ENCODE results near the gene TMEM63C.

The TMEM63C gene

DNA sequence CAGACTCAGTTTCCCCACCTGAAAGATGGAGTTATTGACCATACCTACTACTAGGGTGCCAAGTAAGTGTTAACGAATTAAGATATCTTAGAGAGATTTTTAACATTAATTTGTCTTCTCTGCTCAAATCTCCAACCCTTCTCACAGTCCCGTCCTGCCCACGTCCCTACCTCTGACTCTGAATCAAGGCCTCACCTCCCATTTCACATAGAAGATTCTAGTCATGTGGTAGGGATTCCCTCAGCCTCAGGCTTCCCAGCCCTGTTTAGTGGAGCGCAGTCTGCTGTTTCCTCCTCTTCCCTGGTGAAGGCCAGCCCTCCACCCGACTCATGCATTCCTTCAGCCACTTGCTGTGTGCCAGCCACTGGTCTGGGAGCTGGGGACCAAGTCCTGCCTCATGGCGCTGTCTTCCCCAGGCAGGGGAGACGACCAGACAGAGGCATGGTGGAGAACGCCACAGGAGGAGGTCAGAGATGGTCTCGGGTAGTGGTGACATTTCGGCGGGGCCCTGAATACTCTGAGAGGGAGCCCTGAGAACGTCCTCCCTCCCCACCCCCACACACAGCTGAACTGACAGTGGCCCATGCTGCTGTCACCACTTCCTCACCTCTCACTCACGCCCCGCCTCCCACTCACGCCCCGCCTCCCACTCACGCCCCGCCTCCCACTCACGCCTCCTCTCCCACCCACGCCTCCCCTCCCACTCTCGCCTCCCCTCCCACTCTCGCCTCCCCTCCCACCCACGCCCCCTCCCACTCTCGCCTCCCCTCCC is 38.8 kb downstream of the TMEM63C start:
- no peak for FAIRE-seq
- DNase-seq (ENCODE audit: low spot score), result no peak

GRCh38 chr14:77221241-77221871 is 39.8 kb downstream of the TMEM63C start:
- FAIRE-seq (no peak), DNase-seq (ENCODE audit: low spot score) (no peak)

DNA sequence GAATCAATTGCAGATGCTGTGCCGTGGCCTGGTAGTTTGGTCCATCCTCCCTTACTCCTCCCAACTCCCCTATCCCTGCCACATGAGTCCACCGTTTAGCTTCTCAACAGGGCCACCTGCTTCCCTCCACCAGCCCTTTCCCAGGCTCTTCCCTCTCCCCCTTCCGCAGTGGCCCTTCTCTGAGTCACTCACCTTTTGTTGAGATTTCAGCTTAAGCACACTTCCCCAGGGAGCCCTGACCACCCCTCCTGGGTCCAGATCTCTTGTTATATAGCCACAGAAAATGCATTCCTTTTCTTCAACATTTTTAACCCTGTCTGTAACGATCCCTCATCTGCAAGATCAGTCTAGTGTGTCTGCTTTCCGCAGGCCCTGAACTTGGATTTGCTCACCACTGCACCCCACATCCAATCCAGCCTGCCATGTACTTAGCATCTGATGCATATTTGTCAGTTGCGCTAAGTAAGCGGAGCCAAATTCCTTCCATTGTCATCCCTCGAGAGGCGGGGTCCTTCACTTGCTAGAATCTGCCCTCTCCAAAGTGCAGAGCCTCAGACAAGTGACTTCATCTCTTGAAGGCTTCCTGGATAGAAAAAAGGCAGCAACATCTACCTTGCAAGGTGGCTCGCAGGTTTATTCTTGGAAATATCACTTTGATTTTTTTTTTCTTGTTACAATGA is 41.1 kb downstream of the TMEM63C start:
- no peak for DNase-seq (ENCODE audit: low spot score)
- peak; percentile 62 for FAIRE-seq

DNA sequence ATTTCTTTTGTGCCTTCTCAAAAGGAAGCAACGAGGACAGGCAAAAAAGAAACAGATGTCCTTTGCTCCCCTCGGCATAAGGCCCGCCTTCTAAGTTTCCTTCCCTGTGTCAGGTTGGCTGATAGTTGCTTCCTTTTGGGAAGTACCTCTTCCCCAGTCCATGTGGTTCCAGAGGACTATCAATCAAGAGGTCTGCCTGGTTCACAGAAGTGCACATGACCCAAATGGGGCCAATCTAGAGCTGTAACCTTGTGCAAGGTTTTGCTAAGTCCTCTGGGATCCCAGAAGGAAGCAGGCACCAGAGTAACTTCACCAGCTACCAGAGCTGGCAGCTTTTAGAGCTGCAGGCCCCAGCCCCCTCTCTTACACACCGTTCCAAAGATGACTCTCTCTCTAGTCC is 42.6 kb downstream of the TMEM63C start:
- FAIRE-seq, result no peak
- DNase-seq (ENCODE audit: low spot score), result no peak

GRCh38 chr14:77225254-77225653 is 43.7 kb downstream of the TMEM63C start:
- DNase-seq (ENCODE audit: low spot score) (no peak), FAIRE-seq (no peak)

GRCh38 chr14:77225892-77226557 is 44.4 kb downstream of the TMEM63C start:
- peak; percentile 74 for FAIRE-seq
- DNase-seq (ENCODE audit: low spot score), result no peak

DNA sequence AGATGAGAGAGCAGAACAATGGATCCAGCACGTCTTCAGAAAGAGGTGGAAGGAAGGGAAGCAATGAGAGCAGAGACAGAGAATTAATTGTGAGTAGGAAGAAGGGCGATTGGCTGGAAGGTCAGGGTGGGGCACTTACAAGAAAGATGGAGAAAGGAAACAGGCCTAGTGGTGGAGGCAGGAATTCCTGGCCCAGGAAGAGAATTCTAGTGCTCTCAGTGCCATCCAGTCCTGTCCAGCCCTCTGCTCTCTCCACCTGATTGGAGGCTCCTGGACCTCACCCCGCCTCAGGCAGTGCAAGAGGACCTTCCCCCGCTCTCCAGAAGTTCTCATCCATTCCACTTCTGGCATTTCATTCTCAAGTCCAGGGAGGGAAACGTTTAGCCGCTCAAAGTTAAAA is 46.5 kb downstream of the TMEM63C start:
- DNase-seq (ENCODE audit: low spot score), result no peak
- FAIRE-seq, result no peak

- no peak for FAIRE-seq
- DNase-seq (ENCODE audit: low spot score), result no peak
These were observed 49.3 kb downstream of the TMEM63C start for GRCh38 chr14:77230914-77231313.

- no peak for DNase-seq (ENCODE audit: low spot score)
- peak; percentile 74 for FAIRE-seq
These were observed 50.1 kb downstream of the TMEM63C start for GRCh38 chr14:77231721-77232120.

DNA sequence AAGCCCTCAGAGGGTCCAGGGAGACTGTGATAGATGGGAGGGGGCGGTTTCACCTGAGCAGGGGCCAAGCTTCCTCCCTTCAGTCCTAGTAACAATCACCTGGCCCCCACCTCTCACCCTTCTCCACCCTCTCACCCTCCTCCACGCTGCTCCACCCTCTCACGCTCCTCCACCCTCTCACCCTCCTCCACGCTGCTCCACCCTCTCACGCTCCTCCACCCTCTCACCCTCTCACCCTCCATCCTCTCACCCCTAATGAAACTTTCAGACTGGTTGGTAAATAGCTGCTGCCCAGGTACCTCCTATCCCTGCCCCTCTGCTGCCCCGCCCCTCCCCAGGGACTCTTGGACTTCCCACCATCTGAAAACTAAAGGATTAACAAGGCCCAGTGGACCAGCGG is 55.2 kb downstream of the TMEM63C start:
- DNase-seq (ENCODE audit: low spot score) (no peak), FAIRE-seq (no peak)

DNA sequence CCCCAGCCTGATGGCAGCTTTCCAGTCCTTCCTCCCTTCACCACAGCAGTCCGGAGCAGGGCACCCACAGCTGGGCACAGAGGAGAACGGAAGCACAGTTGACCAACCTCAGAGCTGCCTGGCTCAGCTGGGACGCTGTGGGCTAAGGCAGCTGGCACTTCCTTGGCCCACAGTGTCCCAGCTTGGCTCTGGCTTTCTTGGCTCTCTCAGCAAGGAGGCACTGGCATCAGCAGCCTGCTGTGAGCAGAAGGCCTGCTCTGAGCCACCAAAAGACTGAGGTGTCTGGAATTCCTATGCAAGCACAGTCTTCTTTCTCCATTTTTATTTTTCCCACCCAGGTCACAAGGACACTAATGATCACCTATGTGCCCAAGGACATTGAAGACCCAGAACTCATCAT is 56.8 kb downstream of the TMEM63C start:
- no peak for DNase-seq (ENCODE audit: low spot score)
- no peak for FAIRE-seq

DNA sequence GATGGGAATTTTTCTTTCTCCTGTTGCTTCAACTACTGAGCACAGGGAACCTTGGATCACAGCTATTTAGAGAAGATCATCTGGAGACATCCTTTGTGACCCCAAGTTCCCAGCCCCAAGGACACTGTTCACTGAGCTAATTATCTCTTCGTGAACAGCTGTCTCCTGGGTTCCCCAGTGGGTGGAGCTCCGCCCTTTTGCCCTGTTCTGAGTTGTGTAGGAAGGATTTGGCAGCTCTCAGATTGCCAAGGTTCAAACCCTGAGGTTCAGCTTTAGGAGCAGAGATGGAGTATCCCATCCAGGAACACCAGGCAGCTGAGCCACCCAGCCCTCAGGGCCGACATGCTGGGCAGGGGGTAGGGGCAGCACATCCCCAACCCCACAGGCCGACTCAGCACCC is 57.4 kb downstream of the TMEM63C start:
- no peak for FAIRE-seq
- DNase-seq (ENCODE audit: low spot score), result no peak

DNA sequence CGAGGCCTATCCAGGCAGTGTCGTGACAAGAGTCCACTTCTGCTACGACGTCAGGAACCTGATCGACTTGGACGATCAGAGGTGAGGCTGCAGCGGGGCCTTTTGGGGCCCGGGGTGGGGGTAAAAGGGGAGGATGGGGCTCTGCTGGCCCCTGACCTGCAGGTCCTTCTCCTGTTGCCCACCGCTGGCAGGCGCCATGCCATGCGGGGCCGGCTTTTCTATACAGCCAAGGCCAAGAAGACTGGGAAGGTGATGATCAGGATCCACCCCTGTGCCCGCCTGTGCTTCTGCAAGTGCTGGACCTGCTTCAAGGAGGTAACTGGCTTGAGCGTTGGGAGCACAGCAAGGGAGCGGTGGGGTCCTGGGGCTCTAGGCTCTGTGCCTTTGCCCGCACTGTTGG is 57.8 kb downstream of the TMEM63C start:
- DNase-seq (ENCODE audit: low spot score) (no peak), FAIRE-seq (no peak)

DNA sequence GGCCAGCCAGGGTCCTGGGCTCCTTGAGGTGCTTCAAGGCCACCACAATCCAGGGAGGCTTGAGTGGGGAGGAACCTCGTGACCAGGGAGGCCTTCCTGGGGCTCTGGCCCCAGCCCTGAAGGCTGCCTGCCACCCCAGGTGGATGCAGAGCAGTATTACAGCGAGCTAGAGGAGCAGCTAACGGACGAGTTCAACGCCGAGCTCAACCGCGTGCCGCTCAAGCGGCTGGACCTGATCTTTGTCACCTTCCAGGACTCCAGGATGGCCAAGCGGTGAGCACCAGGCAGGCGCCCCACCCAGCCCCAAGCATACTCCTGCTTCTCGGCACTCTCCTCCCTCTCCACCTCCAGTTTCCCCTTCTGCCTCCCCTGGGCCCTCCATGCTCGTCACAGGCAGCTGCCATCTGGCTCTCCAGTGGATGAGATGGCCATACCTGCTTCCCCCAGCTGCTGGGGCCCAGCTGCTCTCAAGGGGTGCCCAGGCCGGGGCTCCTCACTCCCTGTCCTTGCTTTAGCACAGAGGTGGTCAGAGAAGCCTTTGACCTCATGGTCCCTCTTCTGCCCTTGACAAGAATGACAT is 58.8 kb downstream of the TMEM63C start:
- no peak for DNase-seq (ENCODE audit: low spot score)
- peak; percentile 5 for FAIRE-seq

- DNase-seq (ENCODE audit: low spot score) (no peak), FAIRE-seq (peak; percentile 80)
These were observed 60.4 kb downstream of the TMEM63C start for GRCh38 chr14:77241955-77242354.

- no peak for DNase-seq (ENCODE audit: low spot score)
- no peak for FAIRE-seq
These were observed 61.2 kb downstream of the TMEM63C start for GRCh38 chr14:77242752-77243151.

DNA sequence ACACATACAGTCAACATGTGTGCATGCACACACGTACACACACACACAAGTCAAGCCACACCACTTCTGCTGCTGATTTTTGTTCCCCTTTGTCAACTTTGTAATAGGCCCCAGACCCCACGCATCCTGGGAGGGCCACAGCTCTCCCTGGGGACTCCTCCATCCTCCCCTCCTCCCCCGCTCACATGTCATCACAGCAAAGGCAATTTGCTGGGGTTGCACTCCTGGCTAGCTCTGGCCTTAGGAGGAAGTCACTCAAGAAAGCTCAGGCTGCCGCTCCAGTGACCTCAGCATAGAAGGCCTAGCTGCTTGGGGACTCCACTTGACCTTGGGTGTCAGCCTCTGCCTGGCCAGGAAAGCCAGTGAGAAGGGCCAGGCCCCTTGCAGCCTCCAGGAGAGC is 62.3 kb downstream of the TMEM63C start:
- FAIRE-seq (peak; percentile 93), DNase-seq (ENCODE audit: low spot score) (no peak)

- FAIRE-seq (no peak), DNase-seq (ENCODE audit: low spot score) (no peak)
These were observed 64.2 kb downstream of the TMEM63C start for GRCh38 chr14:77245820-77246219.

DNA sequence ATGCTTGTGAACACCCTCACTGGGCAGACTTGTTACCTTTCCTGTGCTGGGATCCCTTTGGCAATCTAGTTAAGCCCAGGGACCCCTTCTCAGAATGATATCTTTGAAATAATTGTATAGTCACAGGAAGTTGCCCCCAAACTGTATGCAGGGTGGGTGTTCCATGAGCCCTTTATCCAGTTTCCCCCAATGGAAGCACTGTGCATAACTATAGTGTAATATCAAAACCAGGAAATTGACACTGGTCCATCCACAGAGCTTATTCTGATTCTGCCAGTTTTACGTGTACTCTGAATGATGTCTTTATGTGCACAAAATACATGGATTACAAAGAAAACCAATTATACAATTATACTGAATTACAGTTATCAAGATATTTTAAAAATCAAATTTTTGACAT is 65.2 kb downstream of the TMEM63C start:
- FAIRE-seq, result no peak

DNA sequence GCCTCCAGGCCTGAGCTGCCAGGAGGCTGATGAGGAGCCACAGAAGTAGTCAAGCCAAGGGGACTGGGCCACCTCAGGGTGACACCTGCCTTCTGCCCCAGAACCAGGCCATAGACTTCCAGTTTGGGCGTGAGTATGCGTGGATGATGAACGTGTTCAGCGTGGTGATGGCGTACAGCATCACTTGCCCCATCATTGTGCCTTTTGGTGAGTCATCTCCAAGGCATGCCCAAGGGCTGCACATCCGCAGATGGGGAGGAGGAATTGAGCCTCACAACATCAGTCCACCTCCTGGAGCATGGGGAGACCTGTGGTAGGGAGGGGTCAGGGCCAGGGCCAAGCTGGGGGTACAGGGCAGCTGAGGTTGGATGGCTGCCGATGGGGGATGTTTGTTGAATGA is 67.1 kb downstream of the TMEM63C start:
- DNase-seq (ENCODE audit: low spot score) (peak; percentile 75), FAIRE-seq (peak; percentile 94)

More for the DNA sequence above, 65.2 kb downstream of the TMEM63C start:
- DNase-seq (ENCODE audit: low spot score), result no peak

- DNase-seq (ENCODE audit: low spot score) (no peak), FAIRE-seq (no peak)
These were observed 67.7 kb downstream of the TMEM63C start for GRCh38 chr14:77249286-77249685.

- FAIRE-seq (no peak), DNase-seq (ENCODE audit: low spot score) (no peak)
These were observed 69.3 kb downstream of the TMEM63C start for GRCh38 chr14:77250927-77251326.
